Measurements from ENCODE around the gene MITD1.
"Not testable (repeated sequence)": the region's sequence is repeated elsewhere in the genome, so short reads cannot be mapped to it uniquely, and the experiment has no call there.

MITD1 gene

GRCh38 chr2:99154643-99155536, 26.0 kb downstream of the MITD1 start, which contains the start of the genes LIPT1 and TSGA10:
TSS of gene LIPT1 (plus strand) at chr2:99154967. CDS start at chr2:99161958, 6,991 bp downstream.
TSS of gene TSGA10 (minus strand) at chr2:99154942. CDS start at chr2:99109439, 45,503 bp downstream.
- peak; percentile 86 for DNase-seq

- DNase-seq = no peak
Observed at GRCh38 chr2:99153921-99154604, 26.8 kb downstream of the MITD1 start.

- no peak for DNase-seq
Observed at GRCh38 chr2:99152199-99152895, 28.5 kb downstream of the MITD1 start.

GRCh38 chr2:99150706-99151105, 30.2 kb downstream of the MITD1 start:
- no peak for DNase-seq

GRCh38 chr2:99141110-99142108, 39.4 kb downstream of the MITD1 start, which contains the start of gene C2orf15:
TSS of gene C2orf15 (plus strand) at chr2:99141707. CDS start at chr2:99150559, 8,852 bp downstream.
- DNase-seq = peak; percentile 81

GRCh38 chr2:99140860-99141109, 40.1 kb downstream of the MITD1 start:
- no peak for DNase-seq

- DNase-seq = no peak
Observed at GRCh38 chr2:99140056-99140859, 40.6 kb downstream of the MITD1 start.

GRCh38 chr2:99139003-99139402, 41.9 kb downstream of the MITD1 start:
- DNase-seq = no peak

- not testable (repeated sequence) for DNase-seq
Observed at GRCh38 chr2:99135044-99135556, 45.8 kb downstream of the MITD1 start.

- DNase-seq = no peak
Observed at GRCh38 chr2:99127981-99128380, 52.9 kb downstream of the MITD1 start.

Measured in SHP77 treated with DMSO at 0.1 percent for 48 hours (cell line).